GM10248 (cell line): ENCODE results near the gene TSPAN12.

Source experiments
- CTCF ChIA-PET: fragments of 300-600 bp; sonication (Branson Sonifier 250); formaldehyde crosslinking; extraction: SDS; loops from one replicate; lab custom pipeline; 2021; ENCODE audit warnings: antibody characterized with exemption; lab: Yijun Ruan, JAX
- POLR2A ChIA-PET: fragments of 350-650 bp; sonication (Branson Sonifier 250); formaldehyde crosslinking; extraction: SDS; loops from one replicate; lab custom pipeline; 2020; ENCODE audit warnings: antibody characterized with exemption; lab: Yijun Ruan, JAX
- DNase-seq: peaks from one replicate; pipeline ENCODE4 v3.0.0; 2012; ENCODE audit errors: extremely low spot score
- TF ChIP-seq, protein P1 (sequence below): IDR thresholded peaks from 2 replicates; pipeline ENCODE4 v1.5.1; 2012; ENCODE audit warnings: mild to moderate bottlenecking, low read depth; ENCODE audit errors: extremely low read depth, missing control alignments, control extremely low read depth

The TSPAN12 gene

GRCh38 chr7:120827371-120828118 lies 30.4 kb downstream of the TSPAN12 start:
- ChIA-PET CTCF (interaction anchor here (0.8 to 1.0 kb wide), 2 partner anchors 11 to 15 kb away, joined by 3 read pairs; no protein-coding TSS in a partner anchor), POLR2A (no interaction called here)
- DNase-seq, result no peak
- TF ChIP-seq, protein P1, sequence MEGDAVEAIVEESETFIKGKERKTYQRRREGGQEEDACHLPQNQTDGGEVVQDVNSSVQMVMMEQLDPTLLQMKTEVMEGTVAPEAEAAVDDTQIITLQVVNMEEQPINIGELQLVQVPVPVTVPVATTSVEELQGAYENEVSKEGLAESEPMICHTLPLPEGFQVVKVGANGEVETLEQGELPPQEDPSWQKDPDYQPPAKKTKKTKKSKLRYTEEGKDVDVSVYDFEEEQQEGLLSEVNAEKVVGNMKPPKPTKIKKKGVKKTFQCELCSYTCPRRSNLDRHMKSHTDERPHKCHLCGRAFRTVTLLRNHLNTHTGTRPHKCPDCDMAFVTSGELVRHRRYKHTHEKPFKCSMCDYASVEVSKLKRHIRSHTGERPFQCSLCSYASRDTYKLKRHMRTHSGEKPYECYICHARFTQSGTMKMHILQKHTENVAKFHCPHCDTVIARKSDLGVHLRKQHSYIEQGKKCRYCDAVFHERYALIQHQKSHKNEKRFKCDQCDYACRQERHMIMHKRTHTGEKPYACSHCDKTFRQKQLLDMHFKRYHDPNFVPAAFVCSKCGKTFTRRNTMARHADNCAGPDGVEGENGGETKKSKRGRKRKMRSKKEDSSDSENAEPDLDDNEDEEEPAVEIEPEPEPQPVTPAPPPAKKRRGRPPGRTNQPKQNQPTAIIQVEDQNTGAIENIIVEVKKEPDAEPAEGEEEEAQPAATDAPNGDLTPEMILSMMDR, result no peak

DNA sequence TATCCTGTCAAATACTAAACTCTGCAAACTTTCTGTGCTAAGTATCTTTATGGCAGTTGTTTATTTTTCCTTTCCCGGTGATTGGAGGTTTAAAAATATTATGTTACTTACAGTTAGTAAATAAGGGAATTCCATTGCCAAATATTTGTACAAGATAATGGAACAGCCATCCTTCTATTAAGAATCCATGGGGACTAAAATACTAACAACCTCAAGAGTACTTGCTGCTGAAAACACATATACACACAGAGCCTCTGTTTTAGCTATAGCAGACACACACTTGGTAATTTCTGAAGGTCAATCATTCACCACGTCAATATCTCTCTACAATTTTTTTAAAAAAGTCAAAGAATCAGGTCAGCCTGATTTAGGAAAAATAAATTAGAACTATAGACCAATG lies 32.4 kb downstream of the TSPAN12 start:
- ChIA-PET POLR2A (no interaction called here), CTCF (interaction anchor here (0.6 to 1.0 kb wide), 6 partner anchors 15 to 161 kb away, joined by 3 to 5 read pairs (median 3); partner anchors contain the start of gene TSPAN12)
- DNase-seq, result no peak
- TF ChIP-seq, protein P1, result no peak

- POLR2A ChIA-PET, result no interaction called here
- DNase-seq, result no peak
- CTCF ChIA-PET, result no interaction called here
- TF ChIP-seq, protein P1, result no peak
Measured at GRCh38 chr7:120825152-120825551, 32.8 kb downstream of the TSPAN12 start.

- no peak for DNase-seq
- TF ChIP-seq, protein P1, result peak; percentile 21
- POLR2A ChIA-PET, result no interaction called here
- CTCF ChIA-PET, result interaction anchor here (1.2 to 1.6 kb wide), 4 partner anchors 14 to 38 kb away, joined by 4 to 11 read pairs (median 6); partner anchors contain the start of gene TSPAN12
Measured at GRCh38 chr7:120819861-120820260, 38.1 kb downstream of the TSPAN12 start.

- POLR2A ChIA-PET, result no interaction called here
- TF ChIP-seq, protein P1, result no peak
- CTCF ChIA-PET, result interaction anchor here (1.3 to 1.8 kb wide), 2 partner anchors 10 to 26 kb away, joined by 5 to 10 read pairs; no protein-coding TSS in a partner anchor
- no peak for DNase-seq
Measured at GRCh38 chr7:120817851-120818250, 40.1 kb downstream of the TSPAN12 start.

DNA sequence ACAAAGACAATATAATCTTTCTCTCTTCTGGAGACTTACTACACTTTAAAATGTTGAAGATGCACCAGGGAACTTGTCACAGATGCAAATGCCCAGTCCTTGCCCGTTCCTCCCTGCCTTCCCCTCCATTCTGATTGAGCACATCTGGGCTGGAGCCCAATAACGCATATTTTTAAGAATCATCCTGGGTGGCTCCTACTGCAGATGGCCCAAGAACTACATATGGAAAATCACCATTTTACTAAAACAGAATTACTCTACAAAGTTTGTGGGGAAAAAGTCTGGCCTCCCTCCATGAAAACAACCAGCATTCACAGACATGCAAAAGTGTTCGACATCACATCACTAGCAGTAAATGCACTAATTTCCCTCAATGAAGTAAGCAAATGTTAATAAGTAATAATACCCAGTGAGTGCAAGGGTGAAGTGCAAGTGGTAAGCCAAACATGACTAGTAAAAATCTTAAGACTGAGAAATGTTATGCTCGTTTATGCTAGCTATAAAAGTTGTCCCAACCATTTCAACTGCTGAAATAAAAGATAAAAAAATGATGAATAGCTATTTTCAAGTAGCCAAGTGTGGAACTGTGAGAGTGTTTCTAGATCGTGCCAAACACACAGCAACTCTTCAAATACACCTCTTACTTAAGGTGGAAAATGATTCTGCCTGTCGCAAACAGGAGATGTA lies 43.5 kb downstream of the TSPAN12 start:
- ChIA-PET CTCF (no interaction called here), POLR2A (no interaction called here)
- DNase-seq, result no peak
- TF ChIP-seq, protein P1, result no peak
